Pancreas (tissue), 10 donors: ENCODE measurements around the gene SUGT1. TPM values are rescaled to one million over a fixed set of nuclear protein-coding genes. Genes with fewer than 3 reads are reported as not detected.

Experiments used
- ATAC-seq, 4 donors: fragments of 200-7000 bp; cut with Tn5 transposase; one replicate each; pipeline versions ENCODE4 v1.8.0 to v1.9.1; 2020; ENCODE audit warnings: mild to moderate bottlenecking in 4 of 4, moderate library complexity in 4 of 4
- DNase-seq, 6 donors: peaks; one replicate each; pipeline ENCODE4 v3.0.0-alpha.2; 2020
- FAIRE-seq: peaks from 2 replicates; lab custom pipeline; 2012; peaks lifted over from hg19 to GRCh38; lab: Jason Lieb, UNC
- H3K27ac ChIP-seq, 4 donors: fragments of 200-600 bp; sonication (generic); 1 replicate in 3 of 4; 2 replicates in 1 of 4; pipeline versions ENCODE4 v1.5.0 to v1.8.0; 2020
- H3K27me3 ChIP-seq, 4 donors: fragments of 200-600 bp; one replicate each; pipeline ENCODE4 v1.8.0; 2021
- H3K36me3 ChIP-seq, 3 donors: fragments of 200-600 bp; sonication (generic) in 1 of 3; one replicate each; pipeline versions ENCODE4 v1.5.0 to v1.8.0; 2020 to 2021
- H3K4me1 ChIP-seq, 3 donors: fragments of 200-600 bp; one replicate each; pipeline ENCODE4 v1.8.0; 2021
- H3K4me3 ChIP-seq, 4 donors: fragments of 200-600 bp; sonication (generic) in 2 of 4; one replicate each; pipeline versions ENCODE4 v1.5.0 to v1.8.0; 2020 to 2021
- H3K9me3 ChIP-seq, 4 donors: fragments of 200-600 bp; one replicate each; pipeline ENCODE4 v1.8.0; 2021
- WGBS, 2 donors: extraction: QIAGEN DNeasy Blood & Tissue Kit; methylation state at CpG; one replicate each; pipeline ENCODE4 v1.1.7; 2013; 5-methylcytosine and 5-hydroxymethylcytosine counted together
- intact Hi-C, 3 donors: fragments of 100-400 bp; cut with DNase I; formaldehyde crosslinking; loops; one replicate each; pipeline versions ENCODE4 v1.11.1 to v1.14.2; 2022
- polyA plus RNA-seq, 2 donors: library from polyadenylated mRNA; stranded (reverse); fragments of 200-250 nt; gene quantifications; one replicate each; pipeline ENCODE4 v1.2.3, GENCODE V29; 2013
- total RNA-seq, 6 donors: library from RNA; stranded (reverse); fragmentation: NEBNext Ultra II Directional in 4 of 6; extraction: Animal tissue kit (Norgen Biotek cat#: 25700) in 4 of 6; gene quantifications; one replicate each; pipeline versions ENCODE4 v1.2.1 to v1.2.4, GENCODE V29; 2021 to 2023
- TF ChIP-seq, protein P1 (sequence below), 4 donors: fragments of 200-600 bp; sonication (generic) in 3 of 4; IDR thresholded peaks; one replicate each; pipeline versions ENCODE4 v1.5.0 to v1.8.0; 2021; ENCODE audit warnings: antibody characterized with exemption in 4 of 4
- donor health status: healthy with polysubstance abuse.
- donor health status: DM: no; HTN: no; CAD: no; lungs with moderate emphysema.
- donor health status: DM: no; HTN: no; CAD: no.
- donor health status: control.
- donor health status: control.
- donor health status: Bipolar disorder and iron deficiency.
- donor health status: DM: yes; HTN: yes; CAD: no.
- donor health status: DM: no; HTN: no; CAD: no.
- donor health status: DM: no; HTN: no; CAD: no.
- donor health status: DM: yes; HTN: yes; CAD: no.

Gene SUGT1
- total and polyA plus RNA-seq, 8 donors = 16.6 to 28.7 (median 21.8) TPM

DNA sequence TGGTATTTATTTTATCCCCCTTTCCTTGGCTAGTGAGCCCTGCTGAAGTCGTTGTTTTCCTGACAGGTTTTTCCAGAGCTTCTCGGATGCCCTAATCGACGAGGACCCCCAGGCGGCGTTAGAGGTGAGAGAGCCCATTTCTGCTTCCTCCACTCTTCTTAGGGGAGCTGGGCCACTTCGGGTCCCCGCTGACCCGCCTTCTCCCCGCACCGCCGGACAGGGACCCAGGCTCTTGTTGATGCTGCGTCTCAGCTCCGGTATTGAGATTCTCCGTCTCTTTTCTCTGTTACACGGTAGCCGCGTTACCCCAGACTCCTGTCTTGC is 306 bp downstream of the SUGT1 start:
- WGBS, 2 donors = 0% methylated on average over 18 of the region's 18 CpGs
- intact Hi-C loops = no loop called here
- H3K4me3 ChIP-seq = peak overlapping the region; percentile 59 to 85 (median 67)

DNA sequence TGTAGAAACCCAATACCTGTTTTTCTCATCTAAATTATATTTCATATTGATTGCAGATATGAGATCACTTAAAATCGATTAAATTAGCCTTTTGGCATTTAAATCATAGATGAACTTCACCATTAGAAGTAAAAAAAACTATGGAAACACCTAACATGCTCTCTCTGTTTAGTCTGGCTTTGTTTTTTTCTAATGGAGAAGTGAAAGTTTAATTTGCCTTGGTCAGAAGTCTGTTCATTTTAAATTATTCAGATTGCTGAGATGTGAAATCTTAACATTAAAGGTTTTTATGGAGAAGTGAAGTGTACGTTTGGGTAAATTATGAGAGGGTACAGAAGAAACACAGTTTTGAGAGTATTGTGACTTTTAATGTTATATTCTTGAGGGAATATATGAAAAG is 6.7 kb downstream of the SUGT1 start:
- TF ChIP-seq, protein P1, sequence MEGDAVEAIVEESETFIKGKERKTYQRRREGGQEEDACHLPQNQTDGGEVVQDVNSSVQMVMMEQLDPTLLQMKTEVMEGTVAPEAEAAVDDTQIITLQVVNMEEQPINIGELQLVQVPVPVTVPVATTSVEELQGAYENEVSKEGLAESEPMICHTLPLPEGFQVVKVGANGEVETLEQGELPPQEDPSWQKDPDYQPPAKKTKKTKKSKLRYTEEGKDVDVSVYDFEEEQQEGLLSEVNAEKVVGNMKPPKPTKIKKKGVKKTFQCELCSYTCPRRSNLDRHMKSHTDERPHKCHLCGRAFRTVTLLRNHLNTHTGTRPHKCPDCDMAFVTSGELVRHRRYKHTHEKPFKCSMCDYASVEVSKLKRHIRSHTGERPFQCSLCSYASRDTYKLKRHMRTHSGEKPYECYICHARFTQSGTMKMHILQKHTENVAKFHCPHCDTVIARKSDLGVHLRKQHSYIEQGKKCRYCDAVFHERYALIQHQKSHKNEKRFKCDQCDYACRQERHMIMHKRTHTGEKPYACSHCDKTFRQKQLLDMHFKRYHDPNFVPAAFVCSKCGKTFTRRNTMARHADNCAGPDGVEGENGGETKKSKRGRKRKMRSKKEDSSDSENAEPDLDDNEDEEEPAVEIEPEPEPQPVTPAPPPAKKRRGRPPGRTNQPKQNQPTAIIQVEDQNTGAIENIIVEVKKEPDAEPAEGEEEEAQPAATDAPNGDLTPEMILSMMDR (IDR thresholded peaks at IDR 0.05) = no peak
- no peak overlapping the region for H3K27ac ChIP-seq
- no peaks in the 10 kb centered on the region for H3K27me3 ChIP-seq
- 83 to 92% methylated on average over 2 of the region's 2 CpGs for WGBS, 2 donors
- intact Hi-C loops = no loop called here
- DNase-seq (no peak), ATAC-seq (no peak), FAIRE-seq (no peak)
- H3K4me3 ChIP-seq = no peak overlapping the region
- peaks cover 0 to 30% (median 3%) of the 10 kb centered on the region in 3 donors for H3K36me3 ChIP-seq
- no peaks in the 10 kb centered on the region for H3K9me3 ChIP-seq
- H3K4me1 ChIP-seq = peaks cover 2 to 10% (median 4%) of the 10 kb centered on the region in 3 donors

More for the DNA sequence above, 306 bp downstream of the SUGT1 start:
- Histone ChIP-seq H3K27ac (peak overlapping the region; percentile 96 to 99 (median 98)), H3K36me3 (peaks cover 0 to under 1% (median 0%) of the 10 kb centered on the region in 3 donors), H3K9me3 (no peaks in the 10 kb centered on the region), H3K4me1 (peaks cover 19 to 25% (median 20%) of the 10 kb centered on the region in 3 donors), H3K27me3 (no peaks in the 10 kb centered on the region)
- peak in 1 of 6 donors; percentile 53 for DNase-seq
- peak; percentile 2 to 40 (median 13) for ATAC-seq
- TF ChIP-seq, protein P1 (IDR thresholded peaks at IDR 0.05) = peak in 1 of 4 donors; percentile 3
- FAIRE-seq = no peak

DNA sequence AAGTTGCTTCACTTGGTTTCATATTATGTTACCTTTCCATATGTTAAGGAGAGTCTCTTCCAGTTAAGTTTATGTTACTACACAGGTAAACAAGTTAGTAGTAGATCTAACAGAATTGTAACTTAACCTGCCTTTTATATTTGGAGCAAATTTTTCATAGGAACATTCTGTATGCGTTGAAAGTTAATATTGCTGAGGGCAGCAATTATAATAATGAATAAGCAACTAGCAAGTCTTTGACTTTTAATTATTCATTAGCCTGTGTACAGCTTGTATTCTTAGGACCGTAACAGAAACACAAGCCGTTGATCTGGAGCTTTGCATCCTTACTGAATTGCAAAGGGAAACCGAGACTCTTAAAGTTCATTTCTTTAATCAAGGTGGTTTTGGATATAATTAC is 11.6 kb downstream of the SUGT1 start:
- peaks cover 0 to 59% (median 7%) of the 10 kb centered on the region in 3 donors for H3K36me3 ChIP-seq
- no peak for FAIRE-seq

DNA sequence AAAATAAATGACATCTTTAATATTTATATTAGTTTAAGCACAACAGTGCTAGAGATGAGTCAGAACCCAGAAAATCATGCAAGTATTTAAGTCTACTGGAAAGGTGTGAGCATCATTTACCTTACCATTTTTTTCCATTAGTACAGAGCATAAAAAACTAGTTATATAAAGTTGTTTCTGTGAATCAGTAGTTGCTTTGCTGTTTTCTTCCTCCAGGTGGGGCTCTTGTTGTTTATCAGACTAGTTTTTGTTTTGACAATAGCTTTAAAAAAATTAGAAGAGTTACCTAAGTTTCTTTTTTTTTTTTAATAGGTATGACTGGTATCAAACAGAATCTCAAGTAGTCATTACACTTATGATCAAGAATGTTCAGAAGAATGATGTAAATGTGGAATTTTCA is 12.7 kb downstream of the SUGT1 start:
- Histone ChIP-seq H3K4me1 (no peaks in the 10 kb centered on the region), H3K4me3 (no peak overlapping the region), H3K9me3 (no peaks in the 10 kb centered on the region), H3K36me3 (peaks cover 0 to 53% (median 7%) of the 10 kb centered on the region in 3 donors), H3K27me3 (no peaks in the 10 kb centered on the region), H3K27ac (no peak overlapping the region)
- FAIRE-seq = peak; percentile 47
- DNase-seq = no peak
- TF ChIP-seq, protein P1 (IDR thresholded peaks at IDR 0.05) = no peak
- intact Hi-C loops = no loop called here
- peak in 2 of 4 donors; percentile 36 to 40 for ATAC-seq

More for the DNA sequence above, 11.6 kb downstream of the SUGT1 start:
- Histone ChIP-seq H3K27me3 (no peaks in the 10 kb centered on the region), H3K9me3 (no peaks in the 10 kb centered on the region), H3K4me3 (no peak overlapping the region), H3K27ac (no peak overlapping the region), H3K4me1 (no peaks in the 10 kb centered on the region)
- DNase-seq = no peak
- no peak for ATAC-seq
- WGBS, 2 donors = 96 to 100% methylated on average over 4 of the region's 4 CpGs
- intact Hi-C loops = no loop called here
- TF ChIP-seq, protein P1 (IDR thresholded peaks at IDR 0.05) = no peak

DNA sequence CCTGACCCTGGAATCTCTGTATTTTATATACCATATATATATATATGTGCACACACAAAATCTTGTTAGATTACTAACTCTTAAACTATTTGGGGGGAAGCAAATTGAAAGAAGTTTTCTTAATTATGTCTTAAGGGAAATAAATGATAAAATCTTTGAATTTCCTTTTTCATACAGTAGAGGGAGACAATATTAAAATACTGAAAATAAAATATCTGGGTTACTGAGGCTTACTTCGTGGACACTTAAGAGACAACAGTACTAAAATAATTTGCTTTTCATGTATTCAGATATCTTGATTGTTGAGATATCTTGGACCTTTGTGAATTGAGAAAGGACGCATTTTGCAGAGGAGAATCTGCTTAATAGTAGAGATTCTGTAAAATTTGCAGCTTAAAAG is 17.0 kb downstream of the SUGT1 start:
- H3K4me1 ChIP-seq = peaks cover 0 to 5% (median 0%) of the 10 kb centered on the region in 3 donors
- WGBS, 2 donors = 87 to 89% methylated on average over 2 of the region's 2 CpGs
- no peak overlapping the region for H3K27ac ChIP-seq
- H3K27me3 ChIP-seq = no peaks in the 10 kb centered on the region
- FAIRE-seq (peak; percentile 32), DNase-seq (no peak), ATAC-seq (no peak)
- no peak overlapping the region for H3K4me3 ChIP-seq
- intact Hi-C loops = no loop called here
- TF ChIP-seq, protein P1 (IDR thresholded peaks at IDR 0.05) = no peak
- H3K9me3 ChIP-seq = no peaks in the 10 kb centered on the region
- H3K36me3 ChIP-seq = peaks cover 0 to 41% (median 7%) of the 10 kb centered on the region in 3 donors
